H1 (cell line): ENCODE results near the gene AGBL1.

Experiments
- CBX5 ChIP-seq: fragments of 300-800, 300-1000 bp; sonication (generic); IDR thresholded peaks from 2 replicates; pipeline ENCODE4 v1.7.1; 2016; ENCODE audit warnings: antibody characterized with exemption, low read length, low read depth
- CHD1 ChIP-seq: IDR thresholded peaks from 2 replicates; pipeline ENCODE4 v1.6.1; 2012; ENCODE audit warnings: low read depth, low read length, improper control_type of control experiment
- CHD2 ChIP-seq: IDR thresholded peaks from 2 replicates; pipeline ENCODE4 v1.6.1; 2012; ENCODE audit warnings: low read length, improper control_type of control experiment
- CREB1 ChIP-seq: IDR thresholded peaks from 2 replicates; pipeline ENCODE4 v1.6.1; 2012; ENCODE audit warnings: inconsistent platforms
- CTCF ChIP-seq, 3 experiments: IDR thresholded peaks; 1 replicate in 2 of 3; 2 replicates in 1 of 3; pipeline versions ENCODE4 v1.5.1 to v1.6.1; 2011; ENCODE audit warnings: low read length in 3 of 3, mild to moderate bottlenecking in 3 of 3, inconsistent platforms in 2 of 3, low read depth in 1 of 3, moderate library complexity in 1 of 3; ENCODE audit not compliant: insufficient read depth in 1 of 3; ENCODE audit errors: control extremely low read depth in 1 of 3
- EP300 ChIP-seq, 2 experiments: IDR thresholded peaks; 1 replicate in 1 of 2; 2 replicates in 1 of 2; pipeline ENCODE4 v1.6.1; 2011 to 2012; ENCODE audit warnings: low read depth in 2 of 2, low read length in 2 of 2, mild to moderate bottlenecking in 2 of 2, borderline replicate concordance in 1 of 2, inconsistent platforms in 1 of 2, moderate library complexity in 1 of 2
- JUN ChIP-seq: IDR thresholded peaks from 2 replicates; pipeline ENCODE4 v1.6.1; 2011; ENCODE audit warnings: low read depth, mild to moderate bottlenecking, improper control_type of control experiment, low read length
- POLR2A ChIP-seq, 2 experiments: IDR thresholded peaks; 1 replicate in 1 of 2; 2 replicates in 1 of 2; pipeline ENCODE4 v1.6.1; 2011; ENCODE audit warnings: low read depth in 2 of 2, low read length in 2 of 2, mild to moderate bottlenecking in 2 of 2; ENCODE audit errors: control extremely low read depth in 1 of 2
- POLR2AphosphoS5 ChIP-seq: IDR thresholded peaks from 2 replicates; pipeline ENCODE4 v1.6.1; 2011; ENCODE audit warnings: low read depth, low read length
- USF2 ChIP-seq: IDR thresholded peaks from 2 replicates; pipeline ENCODE4 v1.6.1; 2011; ENCODE audit warnings: low read length, improper control_type of control experiment

GRCh38 chr15:86735247-86736040 lies 655.8 kb downstream of the AGBL1 start:
- TF ChIP-seq CBX5 = no peak
- no peak for TF ChIP-seq USF2
- TF ChIP-seq CHD1 = no peak
- TF ChIP-seq EP300 (IDR thresholded peaks at IDR 0.05; ENCODE audit: borderline replicate concordance in 1 of 2, low read depth in 2 of 2, low read length in 2 of 2) = no peak
- no peak for TF ChIP-seq CHD2
- no peak for TF ChIP-seq CTCF (IDR thresholded peaks at IDR 0.05; ENCODE audit: control extremely low read depth in 1 of 3, insufficient read depth in 1 of 3, low read depth in 1 of 3, low read length in 3 of 3)
- TF ChIP-seq JUN = no peak
- no peak for TF ChIP-seq CREB1
- no peak for TF ChIP-seq POLR2A (IDR thresholded peaks at IDR 0.05; ENCODE audit: control extremely low read depth in 1 of 2, low read depth in 2 of 2, low read length in 2 of 2)
- no peak for TF ChIP-seq POLR2AphosphoS5
